Activated T-helper 1 cell treated with anti-CD3 and anti-CD28 coated beads, Interleukin-12 subunit alpha, Interleukin-12 subunit beta, Interleukin-2, Interleukin-4 antibody, amounts not matched to agents 30 ng/mL and 10 ng/mL and 1 ng/mL, durations not matched to agents 14 hours and 24 hours and 36 hours (primary cell): ENCODE measurements around the gene R3HCC1L. TPM values are rescaled to one million over a fixed set of nuclear protein-coding genes. Genes with fewer than 3 reads are reported as not detected.

Source experiments
- DNase-seq: peaks from one replicate; pipeline ENCODE4 v3.0.0; 2021; ENCODE audit warnings: low spot score
- H3K27ac Mint-ChIP-seq: one replicate; pipeline ENCODE4 v1.8.0; 2021; ENCODE audit warnings: mild to moderate bottlenecking, mixed read lengths
- H3K27me3 Mint-ChIP-seq: one replicate; pipeline ENCODE4 v1.8.0; 2022; ENCODE audit warnings: mild to moderate bottlenecking, moderate library complexity, mixed read lengths; ENCODE audit not compliant: insufficient read depth
- H3K36me3 Mint-ChIP-seq: one replicate; pipeline ENCODE4 v1.8.0; 2021; ENCODE audit warnings: low read depth, mixed read lengths
- H3K4me1 Mint-ChIP-seq: one replicate; pipeline ENCODE4 v1.8.0; 2021; ENCODE audit warnings: low read depth, mixed read lengths
- H3K4me3 Mint-ChIP-seq: one replicate; pipeline ENCODE4 v1.8.0; 2021; ENCODE audit warnings: mild to moderate bottlenecking, moderate library complexity, mixed read lengths
- H3K9me3 Mint-ChIP-seq: one replicate; pipeline ENCODE4 v1.8.0; 2021; ENCODE audit warnings: mixed read lengths
- intact Hi-C: fragments of 100-400 bp; cut with micrococcal nuclease; formaldehyde crosslinking; loops from one replicate; pipeline ENCODE4 v1.15.1; 2024
- total RNA-seq: library from RNA; stranded (reverse); gene quantifications from 2 replicates; pipeline ENCODE4 v1.2.3, GENCODE V29; 2022

Gene R3HCC1L
- total RNA-seq, 1 donor from 2014 or later: 20.0 TPM

DNA sequence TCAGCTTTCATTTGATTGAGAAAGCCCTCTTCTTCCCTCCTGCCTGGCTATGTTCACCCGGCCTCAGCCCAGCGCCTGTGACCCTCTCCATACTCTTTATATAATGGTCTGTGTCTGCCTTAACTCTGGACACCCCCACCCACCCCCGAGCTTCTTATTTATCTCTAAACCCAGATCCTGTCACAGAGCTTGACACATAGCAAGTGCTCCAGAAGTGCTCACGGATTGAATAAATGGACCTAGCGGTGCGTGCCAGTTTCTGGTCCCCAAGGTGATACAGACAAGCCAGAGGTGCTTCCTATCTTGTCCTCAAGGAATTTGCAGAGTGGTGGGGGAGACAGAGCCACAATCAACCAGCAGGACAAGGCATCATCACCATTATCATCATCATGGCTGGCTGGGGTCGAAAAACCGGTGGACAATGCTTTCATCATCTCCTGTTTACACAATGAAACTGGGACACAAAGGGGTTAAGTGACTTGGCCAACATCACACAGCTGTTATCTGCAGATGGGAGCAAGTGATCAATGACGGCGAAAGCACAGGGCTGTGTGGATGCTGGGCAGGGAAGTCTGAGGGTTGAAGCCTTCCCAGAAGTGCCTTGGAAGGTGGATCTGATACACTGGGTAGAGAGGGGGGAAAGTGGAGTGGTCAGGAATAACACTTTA is 135.8 kb downstream of the R3HCC1L start:
- H3K9me3 Mint-ChIP-seq: no peaks in the 10 kb centered on the region
- H3K4me1 Mint-ChIP-seq: no peaks in the 10 kb centered on the region
- DNase-seq: no peak
- intact Hi-C loops: no loop called here
- H3K4me3 Mint-ChIP-seq: no peak overlapping the region
- no peaks in the 10 kb centered on the region for H3K36me3 Mint-ChIP-seq
- H3K27me3 Mint-ChIP-seq: peaks cover 45% of the 10 kb centered on the region
- H3K27ac Mint-ChIP-seq: no peak overlapping the region

- Mint-ChIP-seq H3K9me3 (no peaks in the 10 kb centered on the region), H3K4me1 (no peaks in the 10 kb centered on the region), H3K36me3 (no peaks in the 10 kb centered on the region), H3K4me3 (no peak overlapping the region), H3K27ac (no peak overlapping the region), H3K27me3 (peaks cover 45% of the 10 kb centered on the region)
- intact Hi-C loops: no loop called here
- no peak for DNase-seq
Observed at GRCh38 chr10:98270786-98271185, 136.3 kb downstream of the R3HCC1L start.

DNA sequence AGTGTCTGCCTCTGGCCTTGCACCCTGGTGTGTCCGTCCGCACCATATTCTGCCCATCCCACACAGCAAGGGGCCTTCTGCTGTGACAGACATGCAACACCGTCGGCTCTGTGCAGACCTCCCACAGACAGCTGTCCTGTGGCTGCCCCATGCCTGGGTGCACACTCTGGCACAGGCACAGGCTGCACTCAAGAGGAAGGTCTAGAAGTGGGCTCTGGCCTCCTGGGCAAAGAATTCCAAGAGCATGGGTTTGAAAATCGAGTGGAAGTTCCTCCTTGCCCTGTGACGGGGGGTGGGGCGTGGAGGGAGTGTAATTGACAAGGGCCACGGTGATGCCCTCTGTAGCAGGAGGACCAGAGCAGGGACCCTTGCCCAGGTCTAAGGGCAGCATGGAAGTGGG is 137.8 kb downstream of the R3HCC1L start:
- DNase-seq: no peak
- peaks cover 37% of the 10 kb centered on the region for H3K27me3 Mint-ChIP-seq
- intact Hi-C loops: no loop called here

GRCh38 chr10:98272656-98273055 is 138.2 kb downstream of the R3HCC1L start:
- no peak for DNase-seq
- Mint-ChIP-seq H3K27ac (no peak overlapping the region), H3K36me3 (no peaks in the 10 kb centered on the region), H3K9me3 (no peaks in the 10 kb centered on the region), H3K4me1 (no peaks in the 10 kb centered on the region), H3K4me3 (no peak overlapping the region), H3K27me3 (peaks cover 36% of the 10 kb centered on the region)
- intact Hi-C loops: no loop called here

More for the DNA sequence above, 137.8 kb downstream of the R3HCC1L start:
- H3K27ac Mint-ChIP-seq: no peak overlapping the region
- H3K9me3 Mint-ChIP-seq: no peaks in the 10 kb centered on the region
- H3K4me1 Mint-ChIP-seq: no peaks in the 10 kb centered on the region
- H3K36me3 Mint-ChIP-seq: no peaks in the 10 kb centered on the region
- no peak overlapping the region for H3K4me3 Mint-ChIP-seq

- no peaks in the 10 kb centered on the region for H3K4me1 Mint-ChIP-seq
- DNase-seq: no peak
- intact Hi-C loops: no loop called here
- peaks cover 35% of the 10 kb centered on the region for H3K27me3 Mint-ChIP-seq
- no peak overlapping the region for H3K27ac Mint-ChIP-seq
- H3K9me3 Mint-ChIP-seq: no peaks in the 10 kb centered on the region
- H3K4me3 Mint-ChIP-seq: no peak overlapping the region
- no peaks in the 10 kb centered on the region for H3K36me3 Mint-ChIP-seq
Observed at GRCh38 chr10:98273057-98273850, 138.8 kb downstream of the R3HCC1L start.

- DNase-seq: no peak
- peaks cover 33% of the 10 kb centered on the region for H3K27me3 Mint-ChIP-seq
- no peaks in the 10 kb centered on the region for H3K9me3 Mint-ChIP-seq
- H3K4me1 Mint-ChIP-seq: no peaks in the 10 kb centered on the region
- no peaks in the 10 kb centered on the region for H3K36me3 Mint-ChIP-seq
- intact Hi-C loops: no loop called here
- no peak overlapping the region for H3K4me3 Mint-ChIP-seq
- no peak overlapping the region for H3K27ac Mint-ChIP-seq
Observed at GRCh38 chr10:98274562-98274961, 140.1 kb downstream of the R3HCC1L start.

- Mint-ChIP-seq H3K4me3 (no peak overlapping the region), H3K4me1 (no peaks in the 10 kb centered on the region), H3K27me3 (peaks cover 23% of the 10 kb centered on the region), H3K27ac (no peak overlapping the region), H3K9me3 (no peaks in the 10 kb centered on the region), H3K36me3 (no peaks in the 10 kb centered on the region)
- no peak for DNase-seq
- intact Hi-C loops: no loop called here
Observed at GRCh38 chr10:98276311-98276710, 141.9 kb downstream of the R3HCC1L start.

GRCh38 chr10:98285416-98285815 is 151.0 kb downstream of the R3HCC1L start:
- H3K9me3 Mint-ChIP-seq: no peaks in the 10 kb centered on the region
- no peak for DNase-seq
- intact Hi-C loops: no loop called here
- H3K36me3 Mint-ChIP-seq: no peaks in the 10 kb centered on the region
- no peaks in the 10 kb centered on the region for H3K4me1 Mint-ChIP-seq
- H3K27me3 Mint-ChIP-seq: peaks cover 20% of the 10 kb centered on the region
- H3K27ac Mint-ChIP-seq: no peak overlapping the region
- H3K4me3 Mint-ChIP-seq: no peak overlapping the region

DNA sequence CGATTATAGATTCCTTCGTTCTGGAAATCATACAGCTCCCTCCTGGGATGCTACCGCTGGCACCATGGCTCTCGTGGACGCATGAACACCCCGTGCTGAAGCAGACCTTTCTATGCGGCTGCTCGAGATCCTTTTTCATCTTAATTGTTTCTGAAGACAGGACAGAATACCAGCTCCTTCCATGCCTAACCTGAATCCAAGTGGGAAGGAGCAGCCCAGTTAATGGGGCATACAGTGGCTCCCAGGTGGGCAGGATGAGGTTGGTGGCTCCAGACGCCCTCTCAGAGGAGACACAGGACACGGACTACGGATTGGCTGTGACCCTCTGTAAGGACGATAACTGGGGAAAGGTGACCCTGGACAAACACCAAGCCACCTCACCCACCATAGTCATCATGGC is 152.0 kb downstream of the R3HCC1L start:
- Mint-ChIP-seq H3K4me3 (no peak overlapping the region), H3K4me1 (no peaks in the 10 kb centered on the region), H3K9me3 (no peaks in the 10 kb centered on the region), H3K36me3 (no peaks in the 10 kb centered on the region), H3K27ac (no peak overlapping the region), H3K27me3 (peaks cover 21% of the 10 kb centered on the region)
- DNase-seq: no peak
- intact Hi-C loops: no loop called here

DNA sequence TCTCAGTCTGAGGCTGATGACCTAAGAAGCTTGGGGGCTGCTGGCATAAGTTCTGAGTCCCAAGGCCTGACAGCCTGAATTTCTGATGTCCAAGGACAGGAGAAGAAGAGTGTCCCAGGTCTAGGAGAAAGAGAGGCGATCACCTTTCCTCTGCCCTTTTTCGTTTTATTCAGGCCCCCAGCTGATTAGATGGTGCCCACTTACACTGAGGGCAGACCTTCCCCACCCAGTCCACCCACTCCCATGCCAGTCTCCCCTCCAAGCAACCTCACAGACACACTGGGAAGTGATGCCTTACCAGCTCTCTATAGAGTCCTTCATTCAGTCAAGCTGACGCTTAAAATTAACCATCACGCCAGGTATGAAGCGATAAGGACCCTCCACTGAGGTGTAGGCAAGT is 152.9 kb downstream of the R3HCC1L start:
- Mint-ChIP-seq H3K27me3 (peaks cover 16% of the 10 kb centered on the region), H3K27ac (no peak overlapping the region), H3K9me3 (no peaks in the 10 kb centered on the region), H3K4me3 (no peak overlapping the region), H3K4me1 (no peaks in the 10 kb centered on the region), H3K36me3 (no peaks in the 10 kb centered on the region)
- no peak for DNase-seq
- intact Hi-C loops: no loop called here

- Mint-ChIP-seq H3K4me3 (no peak overlapping the region), H3K36me3 (no peaks in the 10 kb centered on the region), H3K4me1 (no peaks in the 10 kb centered on the region), H3K9me3 (no peaks in the 10 kb centered on the region), H3K27me3 (peaks cover 13% of the 10 kb centered on the region), H3K27ac (no peak overlapping the region)
- intact Hi-C loops: no loop called here
- no peak for DNase-seq
Observed at GRCh38 chr10:98289802-98290209, 155.3 kb downstream of the R3HCC1L start.

GRCh38 chr10:98292971-98293370 is 158.5 kb downstream of the R3HCC1L start:
- H3K9me3 Mint-ChIP-seq: no peaks in the 10 kb centered on the region
- no peaks in the 10 kb centered on the region for H3K36me3 Mint-ChIP-seq
- H3K4me1 Mint-ChIP-seq: no peaks in the 10 kb centered on the region
- DNase-seq: no peak
- intact Hi-C loops: no loop called here
- no peak overlapping the region for H3K27ac Mint-ChIP-seq
- peaks cover 10% of the 10 kb centered on the region for H3K27me3 Mint-ChIP-seq
- H3K4me3 Mint-ChIP-seq: no peak overlapping the region

- no peaks in the 10 kb centered on the region for H3K36me3 Mint-ChIP-seq
- no peak overlapping the region for H3K27ac Mint-ChIP-seq
- no peaks in the 10 kb centered on the region for H3K9me3 Mint-ChIP-seq
- intact Hi-C loops: no loop called here
- no peaks in the 10 kb centered on the region for H3K4me1 Mint-ChIP-seq
- DNase-seq: no peak
- H3K4me3 Mint-ChIP-seq: no peak overlapping the region
- peaks cover 10% of the 10 kb centered on the region for H3K27me3 Mint-ChIP-seq
Observed at GRCh38 chr10:98293550-98294269, 159.3 kb downstream of the R3HCC1L start.
